CD4-positive, alpha-beta T cell treated with Interleukin-4 for 4 hours (primary cell): ENCODE data around the gene CORO7.

Source experiments
- DNase-seq: peaks from one replicate; pipeline ENCODE4 v3.0.0-alpha.2; 2020

The CORO7 gene

DNA sequence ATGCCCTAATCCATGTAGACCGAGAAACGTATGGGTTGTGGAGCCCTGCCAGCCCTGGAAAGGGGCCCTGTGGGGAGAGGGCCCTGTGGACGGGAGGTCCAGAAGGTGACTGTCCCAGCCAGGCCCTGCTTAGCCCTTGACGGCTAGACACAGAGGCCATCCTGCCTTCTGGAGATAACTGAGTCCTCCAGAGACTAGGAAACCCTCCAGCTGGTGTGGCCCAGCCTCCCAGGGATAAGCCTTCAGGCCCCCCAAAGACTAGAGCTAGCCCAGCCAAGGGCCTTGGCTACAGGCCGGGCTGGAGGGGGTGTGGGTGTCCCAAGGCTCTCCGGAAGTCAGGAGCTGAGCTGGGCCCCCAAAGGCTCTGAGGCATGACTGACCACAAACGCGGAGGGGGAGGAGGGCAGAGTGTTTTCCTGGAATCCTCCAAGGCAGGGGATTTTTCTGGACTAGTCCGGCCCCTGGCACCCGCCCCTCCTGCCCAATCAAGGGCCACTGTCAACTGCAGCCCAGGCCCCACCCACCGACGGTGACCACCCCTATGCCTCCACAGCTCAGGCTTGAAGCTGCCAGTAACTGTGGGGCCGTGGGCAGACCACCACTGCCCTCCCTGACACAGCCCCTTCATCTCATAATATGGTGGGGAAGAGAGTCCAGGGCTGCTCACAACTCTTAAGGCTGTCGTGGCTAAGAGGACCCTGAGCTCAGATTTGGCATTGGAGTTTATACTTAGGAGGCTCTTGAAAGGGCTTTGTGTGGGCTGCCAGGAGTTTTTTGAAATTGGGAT, 45.6 kb downstream of the CORO7 start:
- no peak for DNase-seq

GRCh38 chr16:4370151-4370550, 46.2 kb downstream of the CORO7 start:
- DNase-seq = no peak

DNA sequence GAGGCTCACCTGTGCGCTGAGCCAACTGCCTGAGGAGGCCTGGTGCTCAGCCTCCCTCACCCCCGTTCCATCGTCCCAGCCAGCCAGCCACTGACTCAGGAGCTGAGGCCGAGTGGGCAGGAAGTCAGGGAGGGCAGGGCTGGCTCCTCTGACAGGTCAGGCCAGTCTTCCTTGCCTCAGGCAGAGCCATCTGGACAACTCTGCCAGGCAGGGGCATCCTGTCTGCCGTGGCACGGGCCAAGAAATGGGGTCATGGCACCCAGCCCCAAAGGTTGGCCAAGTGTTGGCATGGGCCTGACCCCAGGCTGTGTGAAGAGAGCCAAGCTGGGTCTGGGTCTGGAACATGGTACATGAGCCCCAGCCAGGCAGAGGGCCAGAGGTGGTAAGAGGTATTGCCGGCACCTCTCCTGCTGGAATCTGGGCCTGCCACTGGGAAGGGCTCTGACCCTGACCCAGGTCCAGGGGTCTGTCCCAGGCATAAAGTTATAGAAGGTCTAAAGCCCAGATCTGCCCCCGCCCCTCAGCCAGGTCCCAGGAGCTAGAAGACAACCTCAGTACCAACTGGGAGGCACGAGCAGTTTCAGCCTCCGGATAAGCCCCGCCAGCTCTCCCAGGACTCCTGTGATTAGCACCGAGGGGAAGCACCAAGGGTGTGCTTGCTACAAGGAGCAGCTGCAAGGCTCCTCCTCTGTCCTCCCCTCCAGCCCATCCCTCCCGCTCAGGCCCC, 47.2 kb downstream of the CORO7 start:
- DNase-seq = no peak

GRCh38 chr16:4367393-4367856, 49.0 kb downstream of the CORO7 start:
- no peak for DNase-seq

DNA sequence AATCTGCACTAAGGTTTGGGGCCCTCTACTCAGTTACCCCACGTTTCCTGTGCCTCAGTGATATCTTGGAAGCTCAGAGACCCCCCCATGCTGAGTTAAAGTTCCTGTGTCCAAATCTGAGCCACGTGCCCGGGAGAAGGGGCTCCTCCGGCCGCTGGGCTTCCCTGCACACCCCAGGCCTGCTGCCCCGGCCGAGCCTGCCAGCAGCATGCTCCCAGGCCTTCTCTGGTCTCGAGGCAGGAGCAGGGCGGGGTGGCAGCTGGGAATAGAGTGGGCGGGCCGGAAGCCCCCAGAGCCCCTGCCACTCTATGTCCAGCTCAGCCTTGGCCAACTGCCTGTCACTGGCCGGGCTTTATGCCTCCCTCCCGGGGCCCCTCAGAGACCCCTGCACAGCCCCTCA, 50.4 kb downstream of the CORO7 start:
- no peak for DNase-seq

DNA sequence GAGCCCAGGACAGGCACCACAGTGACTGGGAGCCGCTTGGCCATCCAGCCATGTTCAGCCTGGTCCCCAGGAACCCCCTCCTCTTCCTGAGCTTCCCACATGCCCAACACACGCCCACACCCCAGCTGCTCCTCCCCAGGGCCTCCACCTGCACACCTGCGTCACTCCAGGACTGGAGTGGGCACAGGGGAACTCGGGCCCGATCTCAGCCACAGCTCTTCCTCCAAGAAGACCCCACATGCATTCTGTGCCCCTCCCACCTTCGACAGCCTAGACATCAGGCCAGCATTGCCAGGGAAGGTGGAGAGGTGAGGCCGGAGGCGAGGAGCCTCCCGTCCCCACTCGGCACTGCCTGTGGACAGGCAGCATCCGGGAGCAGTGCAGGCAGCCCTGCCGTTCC, 50.8 kb downstream of the CORO7 start:
- no peak for DNase-seq

DNA sequence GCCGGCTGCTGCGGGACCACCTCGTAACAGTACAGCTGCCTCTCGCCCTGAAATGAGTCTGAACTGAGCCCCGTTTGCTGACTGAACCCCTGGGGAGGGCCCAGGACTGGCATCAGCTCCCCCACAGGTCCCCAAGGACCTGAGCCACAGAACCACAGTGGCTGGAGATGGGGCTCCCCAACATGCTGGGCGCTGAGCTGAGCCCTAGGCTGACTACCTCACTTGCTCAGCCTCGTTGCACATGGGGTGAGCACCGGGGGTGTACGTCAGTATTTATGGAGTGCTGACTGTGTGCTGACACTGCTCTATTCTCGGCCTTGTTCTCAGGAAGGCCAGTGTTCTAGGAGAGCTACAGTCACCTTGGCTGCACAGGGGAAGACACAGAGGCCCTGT, 51.4 kb downstream of the CORO7 start:
- no peak for DNase-seq

DNA sequence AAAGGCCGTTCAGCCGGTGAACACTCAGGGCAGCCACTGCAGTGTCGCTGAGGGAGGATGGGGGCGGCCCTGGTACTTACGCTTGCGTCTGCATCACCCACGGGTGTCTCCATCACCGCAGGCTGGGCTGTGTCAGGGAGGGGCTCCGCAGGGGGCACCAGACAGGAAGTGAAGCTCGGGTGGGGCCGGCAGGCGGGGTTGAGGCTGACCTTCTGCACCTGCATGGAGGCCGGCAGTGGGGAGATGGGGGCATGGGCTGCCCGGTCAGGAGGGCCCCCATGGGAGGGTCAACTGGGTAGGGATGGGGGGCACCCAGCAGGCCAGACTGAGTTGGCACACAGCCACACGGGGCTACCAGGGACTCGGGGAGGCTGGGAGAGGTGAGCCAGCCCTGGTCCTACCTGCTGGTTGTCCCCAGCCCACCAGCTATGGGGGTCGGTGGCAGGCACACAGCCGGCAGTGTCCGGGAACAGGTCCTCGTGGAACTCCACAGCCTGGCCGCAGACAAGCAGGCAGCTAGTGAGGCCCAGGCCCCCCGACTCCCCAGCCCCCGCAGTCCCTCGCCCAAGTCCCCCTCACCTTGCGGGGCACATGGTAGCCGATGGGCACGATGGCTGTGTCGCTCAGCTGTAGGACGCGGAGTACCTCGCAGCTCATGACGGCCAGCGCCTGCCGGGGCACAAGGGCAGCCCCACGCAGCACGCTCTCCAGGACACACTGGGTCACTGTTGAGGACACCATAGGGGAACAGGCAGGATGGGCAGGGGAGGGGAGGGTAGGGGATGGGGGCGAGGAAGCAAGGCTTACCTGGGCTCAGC, 52.0 kb downstream of the CORO7 start:
- no peak for DNase-seq

- no peak for DNase-seq
Observed at GRCh38 chr16:4362476-4363135, 53.8 kb downstream of the CORO7 start.

- no peak for DNase-seq
Observed at GRCh38 chr16:4361944-4362311, 54.5 kb downstream of the CORO7 start.

DNA sequence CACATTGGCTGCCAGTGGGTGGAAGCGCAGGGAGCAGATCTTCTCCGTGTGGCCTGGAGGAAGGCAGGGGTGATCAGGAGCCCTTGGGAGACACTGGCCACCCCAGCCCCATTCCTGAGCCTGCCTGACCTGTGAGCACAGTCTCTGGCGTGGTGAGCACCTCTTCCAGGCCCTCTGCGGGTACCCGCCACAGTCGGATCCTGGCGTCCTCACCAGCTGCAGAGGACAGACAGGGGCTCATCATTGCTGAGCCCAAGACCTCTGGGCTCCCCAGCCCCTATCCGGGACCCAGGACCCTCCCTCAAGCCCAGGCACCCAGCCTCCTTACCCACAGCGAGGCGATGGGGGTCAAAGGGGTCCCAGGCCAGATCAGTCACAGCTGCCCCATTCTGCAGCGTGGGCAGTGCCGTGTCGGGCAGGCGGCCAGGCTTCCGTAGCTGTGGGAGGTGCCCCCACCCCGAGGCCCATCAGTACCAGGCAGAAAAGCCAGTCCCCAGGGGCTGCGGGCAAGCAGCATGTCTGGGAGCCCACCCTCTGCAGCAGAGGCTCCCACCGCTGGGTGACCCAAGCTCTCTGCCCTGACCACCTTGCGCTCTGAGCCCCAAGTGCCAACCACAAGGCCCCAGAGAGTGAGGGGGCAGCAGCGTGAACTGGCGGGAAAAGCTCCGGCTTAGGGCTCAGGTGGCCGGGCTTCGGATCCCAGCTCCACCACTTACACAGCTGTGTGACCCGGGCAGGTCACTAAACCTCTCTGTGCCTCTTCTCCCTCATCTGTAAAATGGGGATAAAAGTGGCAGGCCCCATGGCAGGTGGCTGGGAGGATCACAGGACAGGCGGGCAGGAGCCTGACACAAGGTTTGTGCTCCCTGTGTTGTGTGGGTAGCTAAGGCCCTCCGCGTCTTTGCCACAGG, 55.1 kb downstream of the CORO7 start:
- DNase-seq = no peak

DNA sequence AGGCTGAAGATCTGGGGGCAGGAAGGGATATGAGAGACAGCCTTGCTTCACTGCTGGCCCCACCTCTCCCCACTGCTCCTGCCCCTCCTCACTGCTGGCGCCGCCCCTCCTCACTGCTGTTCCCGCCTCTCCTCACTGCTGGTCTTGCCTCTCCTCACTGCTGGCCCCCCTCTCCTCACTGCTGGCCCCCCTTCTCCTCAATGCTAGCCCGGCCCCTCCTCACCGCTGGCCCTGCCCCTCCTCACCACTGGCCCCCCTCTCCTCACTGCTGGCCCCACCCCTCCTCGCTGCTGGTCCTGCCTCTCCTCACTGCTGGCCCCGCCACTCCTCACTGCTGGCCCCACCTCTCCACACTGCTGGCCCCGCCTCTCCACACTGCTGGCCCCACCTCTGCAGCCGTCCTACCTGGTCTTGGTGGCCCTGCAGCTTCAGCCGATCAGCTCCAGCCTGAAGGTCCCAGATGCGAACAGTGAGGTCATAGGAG, 55.8 kb downstream of the CORO7 start:
- no peak for DNase-seq

DNA sequence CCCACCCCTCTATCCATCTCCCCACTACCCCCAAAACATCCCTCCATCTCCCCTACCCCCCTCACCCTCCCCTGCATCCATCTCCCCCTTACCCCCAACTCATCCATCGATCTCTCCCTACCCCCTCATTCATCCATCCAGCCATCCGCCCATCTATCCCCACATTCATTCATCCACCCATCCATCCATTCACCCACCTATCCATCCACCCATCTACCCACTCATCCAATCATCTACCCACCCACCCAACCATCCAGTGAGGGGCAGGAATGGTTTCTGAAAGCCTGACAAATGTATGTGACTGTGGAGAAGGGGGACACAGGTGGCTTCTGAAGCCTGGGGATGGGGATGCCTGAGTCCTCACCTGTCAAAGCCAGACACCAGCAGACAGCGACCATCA, 56.5 kb downstream of the CORO7 start:
- DNase-seq = no peak

GRCh38 chr16:4358831-4359561, 57.4 kb downstream of the CORO7 start:
- DNase-seq = peak; percentile 32

GRCh38 chr16:4358236-4358635, 58.2 kb downstream of the CORO7 start:
- no peak for DNase-seq

GRCh38 chr16:4356820-4357219, 59.6 kb downstream of the CORO7 start:
- no peak for DNase-seq

DNA sequence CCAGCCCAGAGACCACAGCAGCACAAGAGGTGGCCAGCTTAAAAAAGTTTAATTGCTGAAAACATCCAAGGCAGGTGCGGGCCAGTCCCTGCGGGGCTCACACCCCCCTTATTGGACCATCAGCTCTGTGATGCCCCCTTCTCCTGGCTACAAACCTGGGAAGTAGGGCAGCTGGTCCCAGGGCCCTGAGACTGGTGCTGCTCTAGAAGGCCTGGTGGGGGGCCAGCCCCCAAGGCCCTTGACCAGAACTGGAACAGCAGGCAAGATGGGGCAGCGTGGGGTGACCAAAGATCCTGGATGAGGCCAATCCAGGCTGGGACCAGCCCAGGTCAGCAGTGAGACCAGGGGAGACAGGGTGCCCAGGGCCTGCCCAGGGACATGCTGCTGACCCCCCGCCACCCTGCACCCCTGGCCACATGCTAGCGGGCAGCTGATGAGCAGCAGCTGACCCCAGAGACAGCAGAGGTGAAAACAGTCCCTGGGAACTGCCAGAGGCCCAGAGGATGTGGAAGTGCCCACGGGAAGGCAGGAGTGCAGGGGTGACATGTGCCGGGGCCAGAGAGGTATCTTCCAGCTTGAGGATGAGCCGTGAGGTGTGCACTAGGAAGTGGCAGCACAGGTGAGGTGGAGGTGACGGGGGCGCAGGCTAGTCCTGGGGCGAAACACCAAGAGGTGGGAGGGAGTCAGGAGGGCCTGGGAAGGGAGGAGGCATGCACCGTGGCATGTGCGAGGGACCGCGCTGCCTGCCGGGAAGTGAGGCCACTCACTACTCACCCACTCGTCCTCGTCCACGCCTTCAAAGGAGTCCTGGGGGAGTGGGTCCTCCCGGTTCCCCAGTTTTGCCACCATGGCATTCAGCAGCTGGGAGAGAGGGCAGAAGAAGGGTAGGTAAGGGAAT, 61.6 kb downstream of the CORO7 start:
- DNase-seq = no peak

GRCh38 chr16:4353675-4354074, 62.7 kb downstream of the CORO7 start:
- DNase-seq = no peak

DNA sequence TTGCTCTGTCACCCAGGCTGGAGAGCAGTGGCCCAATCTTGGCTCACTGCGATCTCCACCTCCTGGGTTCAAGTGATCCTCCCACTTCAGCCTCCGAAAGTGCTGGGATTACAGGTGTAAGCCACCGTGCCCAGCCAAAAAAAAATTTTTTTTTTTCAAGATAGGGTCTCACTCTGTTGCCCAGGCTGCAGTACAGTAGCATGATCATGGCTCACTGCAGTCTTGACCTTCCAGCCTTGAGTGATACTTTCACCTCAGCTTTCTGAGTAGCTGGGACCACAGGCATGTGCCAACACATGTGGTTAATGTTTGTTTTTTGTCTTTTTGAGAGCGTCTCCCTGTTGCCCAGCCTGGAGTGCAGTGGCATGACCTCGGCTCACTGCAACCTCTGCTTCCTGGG, 63.6 kb downstream of the CORO7 start:
- no peak for DNase-seq

DNA sequence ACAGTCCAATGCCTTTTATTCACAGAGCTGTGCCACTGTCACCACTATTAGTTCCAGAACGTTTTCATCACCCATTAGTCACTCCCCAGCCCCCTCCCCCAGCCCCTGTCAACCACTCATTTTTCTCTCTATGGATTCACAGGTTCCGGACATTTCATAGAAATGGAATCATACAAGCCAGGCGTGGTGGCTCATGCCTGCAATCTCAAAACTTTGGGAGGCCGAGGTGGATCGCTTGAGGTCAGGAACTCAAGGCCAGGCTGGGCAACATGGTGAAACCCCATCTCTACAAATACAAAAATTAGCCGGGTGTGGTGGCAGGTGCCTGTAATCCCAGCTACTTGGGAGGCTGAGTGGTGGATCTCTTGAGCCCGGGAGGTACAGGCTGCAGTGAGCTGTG, 64.5 kb downstream of the CORO7 start:
- no peak for DNase-seq
